K562 (cell line): Measurements from ENCODE around the gene MFAP5. TPM values are rescaled to one million over a fixed set of nuclear protein-coding genes. Genes with fewer than 3 reads are reported as not detected.

Experiments
- ATAC-seq: fragments of 200-7000 bp; cut with Tn5 transposase; 3 replicates; pipeline ENCODE4 v1.9.1; 2020; ENCODE audit warnings: moderate library complexity
- Bru-seq: library from RNA; stranded (reverse); fragments of 400-500 nt; gene quantifications from one replicate; lab custom pipeline; 2021; lab: Mats Ljungman, UMichigan
- BruChase-seq, 2 experiments: library from RNA; stranded (reverse); fragments of 400-500 nt; gene quantifications; one replicate each; lab custom pipeline; 2021; lab: Mats Ljungman, UMichigan
- BruUV-seq: library from RNA; stranded (reverse); fragments of 400-500 nt; replicated peaks from 2 replicates; lab custom pipeline; 2021; lab: Mats Ljungman, UMichigan
- CTCF ChIA-PET: fragments of 300-600 bp; formaldehyde crosslinking; extraction: SDS; loops from one replicate; lab custom pipeline; 2021; ENCODE audit warnings: low intra/inter-chr PET ratio; lab: Yijun Ruan, JAX
- POLR2A ChIA-PET: fragments of 300-600, 350-650 bp; sonication (Branson Sonifier 250); formaldehyde crosslinking; extraction: SDS; loops from one replicate; lab custom pipeline; 2021; ENCODE audit warnings: antibody characterized with exemption, inconsistent platforms; lab: Yijun Ruan, JAX
- DNase-seq, 4 experiments: peaks; one replicate each; pipeline versions ENCODE4 v3.0.0 to v3.0.0-alpha.2; 2011 to 2018; ENCODE audit warnings: low spot score in 3 of 4, mixed read lengths in 3 of 4; ENCODE audit errors: extremely low read depth in 1 of 4
- FAIRE-seq: peaks from 2 replicates; lab custom pipeline; 2011; peaks lifted over from hg19 to GRCh38; lab: Jason Lieb, UNC
- H2AFZ ChIP-seq: 2 replicates; pipeline ENCODE4 v1.6.0; 2011; ENCODE audit warnings: low read depth, low read length, control low read depth, inconsistent platforms
- H3K27ac ChIP-seq: fragments of 200-600 bp; 3 replicates; pipeline ENCODE4 v1.8.0; 2011; ENCODE audit warnings: low read depth, mild to moderate bottlenecking, control low read depth, inconsistent platforms, low read length, moderate library complexity, mixed read lengths; ENCODE audit errors: extremely low read depth
- H3K27me3 ChIP-seq, 2 experiments: fragments of 300-600 bp in 1 of 2; 2 replicates in 1 of 2; 3 replicates in 1 of 2; pipeline versions ENCODE4 v1.6.0 to v1.8.0; 2011; ENCODE audit warnings: inconsistent platforms in 2 of 2, low read length in 2 of 2, mild to moderate bottlenecking in 1 of 2, mixed read lengths in 1 of 2, moderate library complexity in 1 of 2; ENCODE audit not compliant: control insufficient read depth in 2 of 2, insufficient read depth in 2 of 2
- H3K36me3 ChIP-seq: fragments of 300-600 bp; 3 replicates; pipeline ENCODE4 v1.8.0; 2011; ENCODE audit warnings: mild to moderate bottlenecking, low read length, inconsistent platforms; ENCODE audit not compliant: control insufficient read depth, insufficient read depth
- H3K4me1 ChIP-seq, 2 experiments: fragments of 200-600 bp in 1 of 2; replicated peaks in 1 of 2; 2 replicates in 1 of 2; 3 replicates in 1 of 2; pipeline versions ENCODE4 v1.5.1 to v1.8.0; 2011; ENCODE audit warnings: inconsistent platforms in 2 of 2, low read length in 2 of 2, mild to moderate bottlenecking in 1 of 2, mixed read lengths in 1 of 2, moderate library complexity in 1 of 2; ENCODE audit not compliant: control insufficient read depth in 2 of 2, insufficient read depth in 2 of 2
- H3K4me2 ChIP-seq: 2 replicates; pipeline ENCODE4 v1.6.1; 2011; ENCODE audit warnings: low read length, control low read depth, inconsistent platforms, mixed read lengths; ENCODE audit not compliant: insufficient read depth
- H3K4me3 ChIP-seq: fragments of 200-600 bp; sonication (generic), shearing (Covaris generic); 2 replicates; pipeline ENCODE4 v1.5.1; 2016; ENCODE audit warnings: control low read depth, inconsistent platforms
- H3K79me2 ChIP-seq: fragments of 200-600 bp; 3 replicates; pipeline ENCODE4 v1.8.0; 2011; ENCODE audit warnings: low read length, inconsistent platforms; ENCODE audit not compliant: control insufficient read depth, insufficient read depth
- H3K9ac ChIP-seq, 2 experiments: 2 replicates each; pipeline versions ENCODE4 v1.6.0 to v1.6.1; 2011; ENCODE audit warnings: low read depth in 2 of 2, low read length in 2 of 2, control low read depth in 1 of 2, inconsistent platforms in 1 of 2, mild to moderate bottlenecking in 1 of 2, mixed read lengths in 1 of 2; ENCODE audit not compliant: insufficient read depth in 1 of 2
- H3K9me1 ChIP-seq: one replicate; pipeline ENCODE4 v1.6.0; 2011; ENCODE audit warnings: inconsistent platforms, mild to moderate bottlenecking, low read length, moderate library complexity; ENCODE audit not compliant: control insufficient read depth, insufficient read depth
- H3K9me3 ChIP-seq: replicated peaks from 2 replicates; pipeline ENCODE4 v1.5.1; 2011; ENCODE audit warnings: low read depth, low read length, inconsistent platforms; ENCODE audit not compliant: control insufficient read depth, insufficient read depth
- H4K20me1 ChIP-seq: replicated peaks from 2 replicates; pipeline ENCODE4 v1.6.1; 2011; ENCODE audit warnings: low read length, inconsistent platforms, mixed read lengths; ENCODE audit not compliant: control insufficient read depth, insufficient read depth
- BRF2 ChIP-seq: IDR thresholded peaks from 3 replicates; pipeline ENCODE4 v1.6.1; 2011; ENCODE audit warnings: borderline replicate concordance, mild to moderate bottlenecking; ENCODE audit not compliant: insufficient read length, insufficient read depth
- CBX8 ChIP-seq: fragments of 200-600 bp; sonication (generic); IDR thresholded peaks from 2 replicates; pipeline ENCODE4 v1.6.1; 2012; ENCODE audit warnings: borderline replicate concordance, mixed run types, low read depth, mild to moderate bottlenecking, moderate library complexity, mixed read lengths, low read length, control low read depth, inconsistent platforms; ENCODE audit not compliant: poor library complexity, severe bottlenecking; ENCODE audit errors: extremely low read depth
- ETV1 ChIP-seq: fragments of 450-650 bp; conservative IDR thresholded peaks from 2 replicates; pipeline ENCODE4 v1.6.1; 2016; ENCODE audit warnings: missing genetic modification characterization, control low read depth, low read depth, missing compliant biosample characterization
- MCM3 ChIP-seq: fragments of 450-650 bp; IDR thresholded peaks from 2 replicates; pipeline ENCODE4 v1.6.1; 2016
- NR2C1 ChIP-seq, 2 experiments: fragments of 450-650 bp; IDR thresholded peaks; 2 replicates each; pipeline ENCODE4 v1.6.1; 2017; ENCODE audit warnings: mild to moderate bottlenecking in 2 of 2, antibody characterized with exemption in 1 of 2, inconsistent platforms in 1 of 2, missing compliant biosample characterization in 1 of 2, missing genetic modification characterization in 1 of 2
- POLR2A ChIP-seq: fragments of 450-650 bp; conservative IDR thresholded peaks from 2 replicates; pipeline ENCODE4 v1.6.1; 2016
- SIX5 ChIP-seq, 2 experiments: IDR thresholded peaks; 2 replicates each; pipeline ENCODE4 v1.6.1; 2011; ENCODE audit warnings: low read length in 2 of 2, borderline replicate concordance in 1 of 2, low read depth in 1 of 2, mild to moderate bottlenecking in 1 of 2, moderate library complexity in 1 of 2; ENCODE audit not compliant: insufficient read depth in 1 of 2
- SMC3 ChIP-seq: conservative IDR thresholded peaks from 2 replicates; pipeline ENCODE4 v1.6.1; 2011; ENCODE audit warnings: low read depth, low read length, improper control_type of control experiment; ENCODE audit not compliant: insufficient read depth
- STAT5B ChIP-seq: fragments of 250-450 bp; sonication (Bioruptor Pico); IDR thresholded peaks from 2 replicates; pipeline ENCODE4 v1.8.0; 2021; ENCODE audit warnings: mild to moderate bottlenecking, inconsistent platforms
- THAP7 ChIP-seq: fragments of 250-450 bp; sonication (Bioruptor Pico); IDR thresholded peaks from 2 replicates; pipeline ENCODE4 v1.5.0; 2021
- ZBTB26 ChIP-seq: fragments of 450-650 bp; formaldehyde crosslinking; IDR thresholded peaks from 2 replicates; pipeline ENCODE4 v1.4.0; 2022; ENCODE audit warnings: missing genetic modification characterization
- ZHX1 ChIP-seq: fragments of 150-350 bp; conservative IDR thresholded peaks from 2 replicates; pipeline ENCODE4 v1.6.1; 2014; ENCODE audit warnings: low read length
- ZNF668 ChIP-seq: fragments of 250-450 bp; sonication (Bioruptor Pico); IDR thresholded peaks from 2 replicates; pipeline ENCODE4 v1.8.0; 2022; ENCODE audit warnings: mild to moderate bottlenecking, inconsistent platforms
- WGBS: fragments of 100-300 bp; shearing (Covaris generic); methylation state at CpG from one replicate; pipeline ENCODE4 v1.1.6; 2016; ENCODE audit warnings: low coverage, mixed read lengths; ENCODE audit not compliant: insufficient coverage; ENCODE audit errors: missing lambda C conversion rate; 5-methylcytosine and 5-hydroxymethylcytosine counted together
- in situ Hi-C: fragments of 300-500 bp; cut with MboI; formaldehyde crosslinking; loops from 4 replicates; pipeline ENCODE4 v1.15.0; 2018; ENCODE audit warnings: inconsistent platforms, mixed read lengths
- intact Hi-C: fragments of 100-400 bp; cut with micrococcal nuclease; formaldehyde crosslinking; loops from 2 replicates; pipeline ENCODE4 v1.14.2; 2022
- long read RNA-seq, 3 experiments: library from polyadenylated mRNA in 2 of 3; library from RNA in 1 of 3; unstranded in 2 of 3; stranded (forward) in 1 of 3; transcript quantifications; one replicate each; pipeline ENCODE4 v2.0.0, GENCODE V29; 2019 to 2022
- polyA minus RNA-seq, 3 experiments: library from RNA; depleted of rRNA, polyadenylated mRNA; stranded (reverse); fragments of >200 nt; gene quantifications; 2 replicates each; pipeline ENCODE4 v1.2.3, GENCODE V29; 2011
- polyA plus RNA-seq, 8 experiments: library from polyadenylated mRNA; depleted of rRNA in 4 of 8; stranded (reverse) in 5 of 8; unstranded in 3 of 8; fragments of >200 nt; fragmentation: Nextera tagmentation in 2 of 8; fragmentation: Illumina TruSeq in 1 of 8; extraction: Ambion mirVana in 2 of 8; extraction: Trizol in 1 of 8; gene quantifications; 2 replicates each; pipeline versions ENCODE4 v1.2.1 to v1.2.3, GENCODE V29; 2011 to 2014; ENCODE audit warnings: inconsistent platforms in 1 of 8, missing spikeins in 1 of 8
- total RNA-seq, 7 experiments: library from RNA; depleted of rRNA in 6 of 7; stranded (reverse); fragments of >200 nt in 6 of 7; fragmentation: Illumina TruSeq in 2 of 7; extraction: Trizol in 2 of 7; gene quantifications; 2 replicates each; pipeline versions ENCODE4 v1.2.1 to v1.2.3, GENCODE V29; 2011 to 2021; ENCODE audit warnings: low replicate concordance in 1 of 7

Gene MFAP5
- not detected in 2 replicates for total RNA-seq (2011; cell fraction: chromatin; rRNA removed; ENCODE audit: low replicate concordance)
- total RNA-seq (2011; cell fraction: nucleolus; rRNA removed), result not detected in 2 replicates
- total RNA-seq (2011; cell fraction: nucleoplasm; rRNA removed), result not detected in 2 replicates
- total RNA-seq (2014; rRNA removed) (not detected in 2 replicates), total RNA-seq (2014; rRNA removed; fragmentation: Illumina TruSeq; extraction: Trizol) (not detected in 2 replicates), total RNA-seq (2015; rRNA removed; fragmentation: Illumina TruSeq; extraction: Trizol) (not detected in 2 replicates), total RNA-seq (2021) (not detected in 2 replicates), polyA plus RNA-seq (2011; rRNA removed) (not detected in 2 replicates), polyA plus RNA-seq (2014; fragmentation: Illumina TruSeq; extraction: Trizol) (not detected in 2 replicates), polyA plus RNA-seq (2014; fragmentation: Nextera tagmentation; extraction: Ambion mirVana) (not detected), polyA plus RNA-seq (2014; rRNA removed) (not detected in 2 replicates), polyA minus RNA-seq (2011; rRNA and poly(A)+ RNA removed) (0.18 TPM in 1 of 2 replicates, not detected in the other), Bru-seq, nascent RNA (not detected), BruChase-seq, experiment 1, labeled RNA remaining after a 2-hour chase (not detected), BruChase-seq, experiment 2, labeled RNA remaining after a 6-hour chase (not detected)
- not detected in 2 replicates for polyA plus RNA-seq (2011; cell fraction: cytosol; rRNA removed)
- polyA plus RNA-seq (2011; cell fraction: nucleus; rRNA removed), result not detected in 2 replicates
- polyA plus RNA-seq (2012), result not detected in 2 replicates
- not detected in 2 replicates for polyA minus RNA-seq (2011; cell fraction: cytosol; rRNA and poly(A)+ RNA removed)
- 0.67 and 1.7 TPM in 2 replicates for polyA minus RNA-seq (2011; cell fraction: nucleus; rRNA and poly(A)+ RNA removed)
- long read RNA-seq, experiment 1, result 0 reads
- long read RNA-seq, experiment 2, result 0 reads
- long read RNA-seq, experiment 3, result 0 reads

GRCh38 chr12:8662593-8662992 is at the start of gene MFAP5:
Gene MFAP5 (minus strand): TSS chr12:8662826. CDS start chr12:8662104, 722 bp downstream.
- POLR2A ChIA-PET, result no interaction called here
- no peaks in the 10 kb centered on the region for H3K36me3 ChIP-seq
- FAIRE-seq, result no peak
- no peak for ATAC-seq
- no peaks in the 10 kb centered on the region for H3K4me1 ChIP-seq
- H3K4me2 ChIP-seq, result no peak within 1 kb of the TSS
- no peak within 1 kb of the TSS for H3K9ac ChIP-seq
- in situ Hi-C loops, result no loop called here
- no peaks in the 10 kb centered on the region for H3K79me2 ChIP-seq
- BruUV-seq, result no TSS peak
- intact Hi-C loops, result no loop called here
- CTCF ChIA-PET, result no interaction called here
- no peaks in the 10 kb centered on the region for H3K9me3 ChIP-seq
- H2AFZ ChIP-seq, result no peak within 1 kb of the TSS
- WGBS, result 2% methylated on average over 6 of the region's 6 CpGs
- no peaks in the 10 kb centered on the region for H4K20me1 ChIP-seq
- no peak within 1 kb of the TSS for H3K27ac ChIP-seq
- no peaks in the 10 kb centered on the region for H3K9me1 ChIP-seq
- no peak within 1 kb of the TSS for H3K4me3 ChIP-seq
- DNase-seq, result no peak
- H3K27me3 ChIP-seq, result peaks cover 11 to 12% of the 10 kb centered on the region in 2 experiments
- TF ChIP-seq MCM3 (no peak), ETV1 (tag) (no peak), ZNF668 (CRISPR knock-in tag) (no peak), SMC3 (no peak), ZHX1 (no peak), CBX8 (no peak), STAT5B (no peak), NR2C1 (IDR thresholded peaks at IDR 0.05) (no peak), NR2C1 (tag; IDR thresholded peaks at IDR 0.05) (no peak), THAP7 (no peak), ZBTB26 (CRISPR knock-in tag) (no peak), POLR2A (no peak), BRF2 (no peak), SIX5 (IDR thresholded peaks at IDR 0.05; ENCODE audit: borderline replicate concordance in 1 of 2, insufficient read depth in 1 of 2, low read depth in 1 of 2, low read length in 2 of 2) (no peak)
